ENCODE measurements around the gene ELAC1. TPM values are rescaled to one million over a fixed set of nuclear protein-coding genes. Genes with fewer than 3 reads are reported as not detected.
"Not testable (repeated sequence)": the region's sequence is repeated elsewhere in the genome, so short reads cannot be mapped to it uniquely, and the experiment has no call there.

The ELAC1 gene
- 10 to 100 TPM; 15.5 to 18.5 (median 18.1) TPM for polyA plus RNA-seq (ENCODE audit: insufficient read length in 4 of 4)

GRCh38 chr18:50967714-50968661, at the start of gene ELAC1:
TSS of gene ELAC1 (plus strand) at chr18:50968040. CDS start at chr18:50974405, 6,365 bp downstream.
- DNase-seq (ENCODE audit: low read depth in 4 of 4, low spot score in 3 of 4) = peak; percentile 49 to 64 (median 56)

GRCh38 chr18:50918153-50918552, 49.7 kb upstream of the ELAC1 start:
- DNase-seq (ENCODE audit: low read depth in 4 of 4, low spot score in 3 of 4) = no peak

- no peak for DNase-seq (ENCODE audit: low read depth in 4 of 4, low spot score in 3 of 4)
Measured at GRCh38 chr18:50924372-50924771, 43.5 kb upstream of the ELAC1 start.

GRCh38 chr18:50926521-50926920, 41.3 kb upstream of the ELAC1 start:
- no peak for DNase-seq (ENCODE audit: low read depth in 4 of 4, low spot score in 3 of 4)

GRCh38 chr18:50928551-50928950, 39.3 kb upstream of the ELAC1 start:
- no peak for DNase-seq (ENCODE audit: low read depth in 4 of 4, low spot score in 3 of 4)

- DNase-seq (ENCODE audit: low read depth in 4 of 4, low spot score in 3 of 4) = no peak
Measured at GRCh38 chr18:50933684-50934083, 34.2 kb upstream of the ELAC1 start.

- DNase-seq (ENCODE audit: low read depth in 4 of 4, low spot score in 3 of 4) = no peak
Measured at GRCh38 chr18:50934545-50935211, 33.2 kb upstream of the ELAC1 start.

- DNase-seq (ENCODE audit: low read depth in 4 of 4, low spot score in 3 of 4) = no peak
Measured at GRCh38 chr18:50935493-50936191, 32.2 kb upstream of the ELAC1 start.

- DNase-seq (ENCODE audit: low read depth in 4 of 4, low spot score in 3 of 4) = no peak
Measured at GRCh38 chr18:50937183-50937582, 30.7 kb upstream of the ELAC1 start.

GRCh38 chr18:50938912-50939311, 28.9 kb upstream of the ELAC1 start:
- no peak for DNase-seq (ENCODE audit: low read depth in 4 of 4, low spot score in 3 of 4)

- DNase-seq (ENCODE audit: low read depth in 4 of 4, low spot score in 3 of 4) = no peak
Measured at GRCh38 chr18:50944245-50944932, 23.5 kb upstream of the ELAC1 start.

GRCh38 chr18:50945918-50946317, 21.9 kb upstream of the ELAC1 start:
- not testable (repeated sequence) for DNase-seq (ENCODE audit: low read depth in 4 of 4, low spot score in 3 of 4)

- no peak for DNase-seq (ENCODE audit: low read depth in 4 of 4, low spot score in 3 of 4)
Measured at GRCh38 chr18:50947899-50948298, 19.9 kb upstream of the ELAC1 start.

- no peak for DNase-seq (ENCODE audit: low read depth in 4 of 4, low spot score in 3 of 4)
Measured at GRCh38 chr18:50949185-50949584, 18.7 kb upstream of the ELAC1 start.

GRCh38 chr18:50950626-50951025, 17.2 kb upstream of the ELAC1 start:
- DNase-seq (ENCODE audit: low read depth in 4 of 4, low spot score in 3 of 4) = no peak

- no peak for DNase-seq (ENCODE audit: low read depth in 4 of 4, low spot score in 3 of 4)
Measured at GRCh38 chr18:50953822-50954221, 14.0 kb upstream of the ELAC1 start.

- DNase-seq (ENCODE audit: low read depth in 4 of 4, low spot score in 3 of 4) = no peak
Measured at GRCh38 chr18:50955253-50955652, 12.6 kb upstream of the ELAC1 start.

GRCh38 chr18:50956116-50956515, 11.7 kb upstream of the ELAC1 start:
- no peak for DNase-seq (ENCODE audit: low read depth in 4 of 4, low spot score in 3 of 4)

GRCh38 chr18:50961974-50962373, 5.9 kb upstream of the ELAC1 start:
- DNase-seq (ENCODE audit: low read depth in 4 of 4, low spot score in 3 of 4) = no peak

- no peak for DNase-seq (ENCODE audit: low read depth in 4 of 4, low spot score in 3 of 4)
Measured at GRCh38 chr18:50969448-50969847, 1.6 kb downstream of the ELAC1 start.

Measured in right renal pelvis (tissue), 4 donors.